ENCODE results near the gene TBL1X.

GRCh38 chrX:9677098-9677739, 212.4 kb downstream of the TBL1X start:
- TF ChIP-seq CTCF (IDR thresholded peaks at IDR 0.05): no peak
- TF ChIP-seq POLR2A (IDR thresholded peaks at IDR 0.05): no peak
